HEK293 (cell line): ENCODE measurements around the gene RPS25.

Source experiments
- BCL11A ChIP-seq: fragments of 450-650 bp; formaldehyde crosslinking; IDR thresholded peaks from 2 replicates; pipeline ENCODE4 v1.5.1; 2016; ENCODE audit warnings: low read depth, missing biosample characterization, missing genetic modification characterization
- FEZF1 ChIP-seq: fragments of 450-650 bp; formaldehyde crosslinking; IDR thresholded peaks from 2 replicates; pipeline ENCODE4 v1.5.1; 2016; ENCODE audit warnings: missing biosample characterization, missing genetic modification characterization
- HOXD13 ChIP-seq: sonication (generic); formaldehyde crosslinking; IDR thresholded peaks from 2 replicates; pipeline ENCODE4 v1.8.0; 2022; ENCODE audit warnings: missing genetic modification reagents, borderline replicate concordance
- KLF1 ChIP-seq: fragments of 450-650 bp; formaldehyde crosslinking; IDR thresholded peaks from 2 replicates; pipeline ENCODE4 v1.5.1; 2016; ENCODE audit warnings: missing biosample characterization, missing genetic modification characterization
- KLF10 ChIP-seq: fragments of 450-650 bp; IDR thresholded peaks from 2 replicates; pipeline ENCODE4 v1.5.1; 2018; ENCODE audit warnings: missing biosample characterization, mild to moderate bottlenecking, missing genetic modification characterization
- KLF7 ChIP-seq: fragments of 450-650 bp; formaldehyde crosslinking; IDR thresholded peaks from 2 replicates; pipeline ENCODE4 v1.5.1; 2016; ENCODE audit warnings: missing biosample characterization, missing genetic modification characterization, borderline replicate concordance
- OVOL3 ChIP-seq: fragments of 450-650 bp; formaldehyde crosslinking; IDR thresholded peaks from 2 replicates; pipeline ENCODE4 v1.5.1; 2016; ENCODE audit warnings: missing biosample characterization, missing genetic modification characterization
- PRDM1 ChIP-seq: fragments of 450-650 bp; formaldehyde crosslinking; IDR thresholded peaks from 2 replicates; pipeline ENCODE4; 2016; ENCODE audit warnings: missing biosample characterization, missing genetic modification characterization
- SP7 ChIP-seq: fragments of 450-650 bp; formaldehyde crosslinking; IDR thresholded peaks from 2 replicates; pipeline ENCODE4 v1.5.1; 2016; ENCODE audit warnings: missing biosample characterization, missing genetic modification characterization
- ZBTB17 ChIP-seq: fragments of 450-650 bp; formaldehyde crosslinking; IDR thresholded peaks from 2 replicates; pipeline ENCODE4 v1.5.1; 2016; ENCODE audit warnings: missing biosample characterization, missing genetic modification characterization
- ZBTB7A ChIP-seq: fragments of 450-650 bp; formaldehyde crosslinking; IDR thresholded peaks from 2 replicates; pipeline ENCODE4 v1.5.1; 2016; ENCODE audit warnings: low read depth, missing biosample characterization, missing genetic modification characterization
- ZBTB8A ChIP-seq: fragments of 450-650 bp; formaldehyde crosslinking; IDR thresholded peaks from 2 replicates; pipeline ENCODE4 v1.5.1; 2016; ENCODE audit warnings: missing biosample characterization, missing genetic modification characterization
- ZFP69B ChIP-seq: fragments of 450-650 bp; formaldehyde crosslinking; IDR thresholded peaks from 2 replicates; pipeline ENCODE4 v1.5.1; 2016; ENCODE audit warnings: missing biosample characterization, missing genetic modification characterization
- ZNF140 ChIP-seq: fragments of 450-650 bp; formaldehyde crosslinking; IDR thresholded peaks from 2 replicates; pipeline ENCODE4 v1.5.1; 2016; ENCODE audit warnings: missing biosample characterization, missing genetic modification characterization
- ZNF146 ChIP-seq: fragments of 450-650 bp; formaldehyde crosslinking; IDR thresholded peaks from 2 replicates; pipeline ENCODE4 v1.5.1; 2016; ENCODE audit warnings: missing biosample characterization, missing genetic modification characterization
- ZNF157 ChIP-seq: fragments of 450-650 bp; formaldehyde crosslinking; IDR thresholded peaks from 2 replicates; pipeline ENCODE4 v1.5.1; 2016; ENCODE audit warnings: missing biosample characterization, missing genetic modification characterization
- ZNF19 ChIP-seq: fragments of 450-650 bp; formaldehyde crosslinking; IDR thresholded peaks from 2 replicates; pipeline ENCODE4; 2016; ENCODE audit warnings: missing biosample characterization, missing genetic modification characterization, low read depth
- ZNF202 ChIP-seq: fragments of 450-650 bp; formaldehyde crosslinking; IDR thresholded peaks from 2 replicates; pipeline ENCODE4 v1.5.1; 2016; ENCODE audit warnings: missing biosample characterization, missing genetic modification characterization, borderline replicate concordance
- ZNF211 ChIP-seq: fragments of 450-650 bp; formaldehyde crosslinking; IDR thresholded peaks from 2 replicates; pipeline ENCODE4 v1.5.1; 2016; ENCODE audit warnings: low read depth, missing biosample characterization, missing genetic modification characterization
- ZNF239 ChIP-seq: fragments of 450-650 bp; formaldehyde crosslinking; IDR thresholded peaks from 2 replicates; pipeline ENCODE4 v1.5.1; 2016; ENCODE audit warnings: missing biosample characterization, missing genetic modification characterization
- ZNF302 ChIP-seq: fragments of 450-650 bp; formaldehyde crosslinking; IDR thresholded peaks from 2 replicates; pipeline ENCODE4 v1.5.1; 2016; ENCODE audit warnings: missing biosample characterization, missing genetic modification characterization, low read depth
- ZNF404 ChIP-seq: fragments of 450-650 bp; formaldehyde crosslinking; IDR thresholded peaks from 2 replicates; pipeline ENCODE4 v1.5.1; 2017; ENCODE audit warnings: missing biosample characterization, missing genetic modification characterization
- ZNF426 ChIP-seq: fragments of 450-650 bp; formaldehyde crosslinking; IDR thresholded peaks from 2 replicates; pipeline ENCODE4 v1.5.1; 2017; ENCODE audit warnings: missing biosample characterization, missing genetic modification characterization, mild to moderate bottlenecking, inconsistent platforms, moderate library complexity
- ZNF510 ChIP-seq: fragments of 450-650 bp; formaldehyde crosslinking; IDR thresholded peaks from 2 replicates; pipeline ENCODE4 v1.5.1; 2018; ENCODE audit warnings: mild to moderate bottlenecking, missing genetic modification characterization, missing biosample characterization; ENCODE audit not compliant: insufficient replicate concordance
- ZNF549 ChIP-seq: fragments of 450-650 bp; IDR thresholded peaks from 2 replicates; pipeline ENCODE4 v1.5.1; 2018; ENCODE audit warnings: missing biosample characterization, missing genetic modification characterization, mild to moderate bottlenecking, inconsistent platforms, moderate library complexity
- ZNF555 ChIP-seq: fragments of 450-650 bp; formaldehyde crosslinking; conservative IDR thresholded peaks from 2 replicates; pipeline ENCODE4 v1.5.1; 2017; ENCODE audit warnings: missing biosample characterization, mild to moderate bottlenecking, missing genetic modification characterization, inconsistent platforms
- ZNF585B ChIP-seq: fragments of 450-650 bp; formaldehyde crosslinking; IDR thresholded peaks from 2 replicates; pipeline ENCODE4 v1.5.1; 2016; ENCODE audit warnings: missing biosample characterization, missing genetic modification characterization
- ZNF610 ChIP-seq: fragments of 450-650 bp; formaldehyde crosslinking; IDR thresholded peaks from 2 replicates; pipeline ENCODE4 v1.5.1; 2016; ENCODE audit warnings: missing biosample characterization, missing genetic modification characterization, borderline replicate concordance
- ZNF621 ChIP-seq: fragments of 450-650 bp; formaldehyde crosslinking; IDR thresholded peaks from 2 replicates; pipeline ENCODE4 v1.5.1; 2017; ENCODE audit warnings: missing biosample characterization, missing genetic modification characterization
- ZNF626 ChIP-seq: fragments of 450-650 bp; sonication (Bioruptor Pico); formaldehyde crosslinking; IDR thresholded peaks from 2 replicates; pipeline ENCODE4 v1.5.1; 2018; ENCODE audit warnings: missing biosample characterization, missing genetic modification characterization, inconsistent platforms
- ZNF670 ChIP-seq: fragments of 450-650 bp; formaldehyde crosslinking; IDR thresholded peaks from 2 replicates; pipeline ENCODE4 v1.5.1; 2016; ENCODE audit warnings: missing biosample characterization, missing genetic modification characterization, low read depth
- ZNF76 ChIP-seq: fragments of 450-650 bp; formaldehyde crosslinking; IDR thresholded peaks from 2 replicates; pipeline ENCODE4; 2016; ENCODE audit warnings: low read depth, missing biosample characterization, missing genetic modification characterization, borderline replicate concordance
- ZNF768 ChIP-seq: fragments of 450-650 bp; formaldehyde crosslinking; IDR thresholded peaks from 2 replicates; pipeline ENCODE4 v1.5.1; 2018; ENCODE audit warnings: missing biosample characterization, mild to moderate bottlenecking, missing genetic modification characterization
- ZNF791 ChIP-seq: fragments of 450-650 bp; formaldehyde crosslinking; IDR thresholded peaks from 2 replicates; pipeline ENCODE4 v1.5.1; 2016; ENCODE audit warnings: missing biosample characterization, missing genetic modification characterization
- ZSCAN23 ChIP-seq: fragments of 450-650 bp; formaldehyde crosslinking; IDR thresholded peaks from 2 replicates; pipeline ENCODE4 v1.5.1; 2016; ENCODE audit warnings: missing biosample characterization, missing genetic modification characterization
- TF ChIP-seq, protein P1 (sequence below): fragments of 450-650 bp; formaldehyde crosslinking; optimal IDR thresholded peaks from 2 replicates; pipeline ENCODE3; 2016; ENCODE audit warnings: missing biosample characterization, mild to moderate bottlenecking, missing genetic modification characterization
- TF ChIP-seq, protein P2 (sequence below): fragments of 450-650 bp; formaldehyde crosslinking; IDR thresholded peaks from 2 replicates; pipeline ENCODE4 v1.5.1; 2016; ENCODE audit warnings: missing biosample characterization, missing genetic modification characterization

Gene RPS25

DNA sequence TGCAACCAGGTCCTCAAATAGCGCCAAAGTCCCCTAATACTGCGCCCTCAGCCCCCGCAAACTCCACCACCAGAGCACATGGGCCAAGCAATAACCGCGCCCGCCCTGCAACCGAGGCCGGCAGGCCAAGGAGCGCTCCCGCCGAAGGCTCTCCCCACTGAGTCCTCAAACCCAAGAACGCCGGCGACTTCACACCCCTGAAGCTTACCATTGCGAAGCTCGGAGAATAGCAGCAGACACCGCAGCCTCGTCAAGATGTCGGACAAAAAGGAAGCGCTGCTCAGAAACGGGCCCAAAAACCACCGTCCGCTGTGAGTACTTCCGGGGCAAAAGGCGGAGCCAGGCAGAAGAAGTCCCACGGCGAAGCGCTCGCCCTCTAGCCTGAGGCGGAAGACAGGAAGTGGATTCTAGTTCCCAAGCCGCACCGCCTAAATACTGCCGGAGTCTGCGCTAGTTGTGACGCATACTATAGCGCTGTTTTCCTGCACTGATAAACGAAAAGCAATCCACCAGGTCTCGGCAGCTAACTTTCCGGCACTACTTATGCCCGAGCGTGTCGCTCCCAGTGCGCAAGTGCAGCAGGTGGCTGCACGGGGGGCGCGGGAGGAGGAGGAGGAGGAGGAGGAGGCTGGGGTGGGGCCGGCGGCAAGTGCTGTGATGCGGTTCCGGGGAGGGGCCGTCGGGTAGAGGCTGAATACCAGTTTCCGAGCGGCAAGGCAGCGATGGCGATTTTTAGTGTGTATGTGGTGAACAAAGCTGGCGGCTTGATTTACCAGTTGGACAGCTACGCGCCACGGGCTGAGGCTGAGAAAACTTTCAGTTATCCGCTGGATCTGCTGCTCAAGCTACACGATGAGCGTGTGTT, at the start of gene RPS25, which contains the start of gene TRAPPC4 (continued):
- TF ChIP-seq ZNF768 (no peak), KLF7 (tag by site-specific recombination) (0 out of 2 replicates have a peak, but pooled peaks have one; percentile 31), ZNF211 (tag by site-specific recombination) (no peak), KLF10 (no peak), ZNF76 (tag by site-specific recombination) (peak; percentile 76), ZNF146 (tag by site-specific recombination) (no peak), ZNF239 (tag by site-specific recombination) (no peak), OVOL3 (tag by site-specific recombination) (no peak), BCL11A (no peak), PRDM1 (no peak), HOXD13 (CRISPR knock-in tag) (no peak), ZBTB17 (peak; percentile 97), ZNF202 (tag by site-specific recombination) (no peak), ZNF302 (no peak), ZNF791 (no peak), ZNF670 (tag by site-specific recombination) (no peak), FEZF1 (tag by site-specific recombination) (peak; percentile 49; the same call in 1 of the 2 replicates), ZNF426 (tag by site-specific recombination) (no peak), ZBTB7A (tag by site-specific recombination) (0 out of 2 replicates have a peak, but pooled peaks have one; percentile 16), ZNF140 (tag by site-specific recombination) (no peak), ZNF621 (tag by site-specific recombination) (no peak), ZNF549 (no peak), ZNF404 (tag by site-specific recombination) (no peak), ZNF585B (tag by site-specific recombination) (no peak), ZNF510 (tag by site-specific recombination) (no peak), ZNF626 (no peak), ZNF19 (tag by site-specific recombination) (no peak), ZSCAN23 (tag by site-specific recombination) (no peak), ZBTB8A (tag by site-specific recombination) (no peak), ZNF610 (tag by site-specific recombination) (no peak; the same call in 1 of the 2 replicates), SP7 (tag by site-specific recombination) (peak; percentile 43; the same call in 1 of the 2 replicates), KLF1 (tag by site-specific recombination) (peak; percentile 55; the same call in 1 of the 2 replicates), ZNF555 (tag by site-specific recombination) (no peak), ZFP69B (no peak), ZNF157 (tag by site-specific recombination) (no peak)
- TF ChIP-seq, protein P1, sequence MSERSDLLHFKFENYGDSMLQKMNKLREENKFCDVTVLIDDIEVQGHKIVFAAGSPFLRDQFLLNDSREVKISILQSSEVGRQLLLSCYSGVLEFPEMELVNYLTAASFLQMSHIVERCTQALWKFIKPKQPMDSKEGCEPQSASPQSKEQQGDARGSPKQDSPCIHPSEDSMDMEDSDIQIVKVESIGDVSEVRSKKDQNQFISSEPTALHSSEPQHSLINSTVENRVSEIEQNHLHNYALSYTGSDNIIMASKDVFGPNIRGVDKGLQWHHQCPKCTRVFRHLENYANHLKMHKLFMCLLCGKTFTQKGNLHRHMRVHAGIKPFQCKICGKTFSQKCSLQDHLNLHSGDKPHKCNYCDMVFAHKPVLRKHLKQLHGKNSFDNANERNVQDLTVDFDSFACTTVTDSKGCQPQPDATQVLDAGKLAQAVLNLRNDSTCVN (tag by site-specific recombination): no peak
- TF ChIP-seq, protein P2, sequence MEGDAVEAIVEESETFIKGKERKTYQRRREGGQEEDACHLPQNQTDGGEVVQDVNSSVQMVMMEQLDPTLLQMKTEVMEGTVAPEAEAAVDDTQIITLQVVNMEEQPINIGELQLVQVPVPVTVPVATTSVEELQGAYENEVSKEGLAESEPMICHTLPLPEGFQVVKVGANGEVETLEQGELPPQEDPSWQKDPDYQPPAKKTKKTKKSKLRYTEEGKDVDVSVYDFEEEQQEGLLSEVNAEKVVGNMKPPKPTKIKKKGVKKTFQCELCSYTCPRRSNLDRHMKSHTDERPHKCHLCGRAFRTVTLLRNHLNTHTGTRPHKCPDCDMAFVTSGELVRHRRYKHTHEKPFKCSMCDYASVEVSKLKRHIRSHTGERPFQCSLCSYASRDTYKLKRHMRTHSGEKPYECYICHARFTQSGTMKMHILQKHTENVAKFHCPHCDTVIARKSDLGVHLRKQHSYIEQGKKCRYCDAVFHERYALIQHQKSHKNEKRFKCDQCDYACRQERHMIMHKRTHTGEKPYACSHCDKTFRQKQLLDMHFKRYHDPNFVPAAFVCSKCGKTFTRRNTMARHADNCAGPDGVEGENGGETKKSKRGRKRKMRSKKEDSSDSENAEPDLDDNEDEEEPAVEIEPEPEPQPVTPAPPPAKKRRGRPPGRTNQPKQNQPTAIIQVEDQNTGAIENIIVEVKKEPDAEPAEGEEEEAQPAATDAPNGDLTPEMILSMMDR (tag by site-specific recombination): no peak
- TF ChIP-seq, all 188 proteins: peak for 43
